ENCODE measurements around the gene PHTF2.

- TF ChIP-seq CTCF (IDR thresholded peaks at IDR 0.05; ENCODE audit: low read depth, low read length) (no peak), POLR2A (IDR thresholded peaks at IDR 0.05; ENCODE audit: extremely low read depth, insufficient read length) (no peak), MYC (IDR thresholded peaks at IDR 0.05; ENCODE audit: low read depth, low read length) (no peak)
Measured at GRCh38 chr7:77812290-77812685, 13.7 kb downstream of the PHTF2 start.

Measured in NB4 (cell line).